GM23338 (cell line): ENCODE measurements around the gene ANKIB1.

Experiments
- CREB1 ChIP-seq: fragments of 250-450 bp; sonication (Bioruptor Pico); IDR thresholded peaks from 2 replicates; pipeline ENCODE4 v1.5.0; 2020; ENCODE audit warnings: low read depth, mild to moderate bottlenecking, moderate library complexity
- EZH2 ChIP-seq: fragments of 200-600 bp; sonication (generic); IDR thresholded peaks from one replicate; pipeline ENCODE4 v1.8.0; 2017; ENCODE audit warnings: antibody characterized with exemption, mild to moderate bottlenecking, low read depth; ENCODE audit not compliant: unreplicated experiment
- EZH2phosphoT487 ChIP-seq: fragments of 200-600 bp; sonication (generic); IDR thresholded peaks from one replicate; pipeline ENCODE4 v1.8.1; 2018; ENCODE audit warnings: antibody characterized with exemption; ENCODE audit not compliant: unreplicated experiment
- ZNF114 ChIP-seq: fragments of 250-450 bp; sonication (Bioruptor Pico); IDR thresholded peaks from 2 replicates; pipeline ENCODE4 v1.5.0; 2020; ENCODE audit warnings: mild to moderate bottlenecking, moderate library complexity
- TF ChIP-seq, protein P1 (sequence below), 2 experiments: fragments of 200-600 bp in 1 of 2; sonication (generic) in 1 of 2; conservative IDR thresholded peaks; 2 replicates each; pipeline versions ENCODE4 v1.5.1 to v1.6.1; 2016 to 2017; ENCODE audit warnings: antibody characterized with exemption in 2 of 2, low read depth in 2 of 2, mild to moderate bottlenecking in 2 of 2, moderate library complexity in 1 of 2
- TF ChIP-seq, protein P2 (sequence below): IDR thresholded peaks from one replicate; pipeline ENCODE4 v1.6.1; 2018; ENCODE audit warnings: antibody characterized with exemption; ENCODE audit not compliant: unreplicated experiment

DNA sequence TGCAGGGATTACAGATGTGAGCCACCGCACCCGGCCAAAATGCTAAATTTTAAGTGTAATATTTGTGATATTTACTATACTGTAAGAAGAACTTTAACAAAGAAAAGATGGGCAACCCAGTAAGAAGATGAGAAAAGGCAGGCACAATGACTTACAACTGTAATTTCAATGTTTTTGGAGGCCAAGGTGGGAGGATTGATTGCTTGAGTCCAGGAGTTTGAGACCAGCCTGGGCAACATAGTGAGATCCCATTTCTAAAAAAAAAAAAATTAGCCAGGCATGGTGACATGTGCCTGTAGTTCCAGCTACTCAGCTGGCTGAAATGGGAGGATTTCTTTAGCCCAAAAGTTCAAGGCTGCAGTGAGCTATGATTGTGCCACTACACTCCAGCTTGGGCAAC is 189.8 kb downstream of the ANKIB1 start:
- TF ChIP-seq, protein P1, sequence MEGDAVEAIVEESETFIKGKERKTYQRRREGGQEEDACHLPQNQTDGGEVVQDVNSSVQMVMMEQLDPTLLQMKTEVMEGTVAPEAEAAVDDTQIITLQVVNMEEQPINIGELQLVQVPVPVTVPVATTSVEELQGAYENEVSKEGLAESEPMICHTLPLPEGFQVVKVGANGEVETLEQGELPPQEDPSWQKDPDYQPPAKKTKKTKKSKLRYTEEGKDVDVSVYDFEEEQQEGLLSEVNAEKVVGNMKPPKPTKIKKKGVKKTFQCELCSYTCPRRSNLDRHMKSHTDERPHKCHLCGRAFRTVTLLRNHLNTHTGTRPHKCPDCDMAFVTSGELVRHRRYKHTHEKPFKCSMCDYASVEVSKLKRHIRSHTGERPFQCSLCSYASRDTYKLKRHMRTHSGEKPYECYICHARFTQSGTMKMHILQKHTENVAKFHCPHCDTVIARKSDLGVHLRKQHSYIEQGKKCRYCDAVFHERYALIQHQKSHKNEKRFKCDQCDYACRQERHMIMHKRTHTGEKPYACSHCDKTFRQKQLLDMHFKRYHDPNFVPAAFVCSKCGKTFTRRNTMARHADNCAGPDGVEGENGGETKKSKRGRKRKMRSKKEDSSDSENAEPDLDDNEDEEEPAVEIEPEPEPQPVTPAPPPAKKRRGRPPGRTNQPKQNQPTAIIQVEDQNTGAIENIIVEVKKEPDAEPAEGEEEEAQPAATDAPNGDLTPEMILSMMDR (conservative IDR thresholded peaks at IDR 0.05; ENCODE audit: low read depth in 2 of 2), result no peak
- TF ChIP-seq EZH2 (no peak), CREB1 (CRISPR knock-in tag) (no peak), ZNF114 (no peak), EZH2phosphoT487 (no peak)
- TF ChIP-seq, protein P2, sequence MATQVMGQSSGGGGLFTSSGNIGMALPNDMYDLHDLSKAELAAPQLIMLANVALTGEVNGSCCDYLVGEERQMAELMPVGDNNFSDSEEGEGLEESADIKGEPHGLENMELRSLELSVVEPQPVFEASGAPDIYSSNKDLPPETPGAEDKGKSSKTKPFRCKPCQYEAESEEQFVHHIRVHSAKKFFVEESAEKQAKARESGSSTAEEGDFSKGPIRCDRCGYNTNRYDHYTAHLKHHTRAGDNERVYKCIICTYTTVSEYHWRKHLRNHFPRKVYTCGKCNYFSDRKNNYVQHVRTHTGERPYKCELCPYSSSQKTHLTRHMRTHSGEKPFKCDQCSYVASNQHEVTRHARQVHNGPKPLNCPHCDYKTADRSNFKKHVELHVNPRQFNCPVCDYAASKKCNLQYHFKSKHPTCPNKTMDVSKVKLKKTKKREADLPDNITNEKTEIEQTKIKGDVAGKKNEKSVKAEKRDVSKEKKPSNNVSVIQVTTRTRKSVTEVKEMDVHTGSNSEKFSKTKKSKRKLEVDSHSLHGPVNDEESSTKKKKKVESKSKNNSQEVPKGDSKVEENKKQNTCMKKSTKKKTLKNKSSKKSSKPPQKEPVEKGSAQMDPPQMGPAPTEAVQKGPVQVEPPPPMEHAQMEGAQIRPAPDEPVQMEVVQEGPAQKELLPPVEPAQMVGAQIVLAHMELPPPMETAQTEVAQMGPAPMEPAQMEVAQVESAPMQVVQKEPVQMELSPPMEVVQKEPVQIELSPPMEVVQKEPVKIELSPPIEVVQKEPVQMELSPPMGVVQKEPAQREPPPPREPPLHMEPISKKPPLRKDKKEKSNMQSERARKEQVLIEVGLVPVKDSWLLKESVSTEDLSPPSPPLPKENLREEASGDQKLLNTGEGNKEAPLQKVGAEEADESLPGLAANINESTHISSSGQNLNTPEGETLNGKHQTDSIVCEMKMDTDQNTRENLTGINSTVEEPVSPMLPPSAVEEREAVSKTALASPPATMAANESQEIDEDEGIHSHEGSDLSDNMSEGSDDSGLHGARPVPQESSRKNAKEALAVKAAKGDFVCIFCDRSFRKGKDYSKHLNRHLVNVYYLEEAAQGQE, result no peak
